ENCODE measurements around the gene SERPINI1.

The SERPINI1 gene

DNA sequence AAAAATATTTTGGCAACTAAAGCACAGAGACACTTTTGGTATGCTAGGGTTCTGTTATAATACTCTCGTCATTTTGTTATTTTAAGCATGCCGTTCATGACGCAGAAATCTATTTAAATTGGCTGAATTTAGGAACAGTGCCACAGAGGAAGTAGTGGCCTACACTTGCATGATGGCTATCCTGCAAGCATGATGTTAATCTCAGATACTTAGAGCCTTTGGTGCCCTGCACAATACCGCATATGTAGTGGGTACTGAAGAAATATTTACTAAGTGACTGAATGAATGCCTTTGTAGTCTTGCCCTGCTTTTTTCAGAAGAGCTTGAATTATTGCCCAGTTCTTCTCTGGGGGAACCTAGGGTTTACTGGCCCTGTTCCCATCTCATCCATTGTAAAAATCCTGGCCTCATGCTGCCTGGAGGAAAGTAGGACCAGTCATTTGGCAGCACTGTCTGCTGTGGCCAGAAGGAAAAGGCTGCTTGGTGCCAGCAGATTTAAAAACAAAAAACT, 79.0 kb downstream of the SERPINI1 start:
- no peak for TF ChIP-seq EZH2phosphoT487 (IDR thresholded peaks at IDR 0.05; ENCODE audit: borderline replicate concordance)
- TF ChIP-seq, protein P1, sequence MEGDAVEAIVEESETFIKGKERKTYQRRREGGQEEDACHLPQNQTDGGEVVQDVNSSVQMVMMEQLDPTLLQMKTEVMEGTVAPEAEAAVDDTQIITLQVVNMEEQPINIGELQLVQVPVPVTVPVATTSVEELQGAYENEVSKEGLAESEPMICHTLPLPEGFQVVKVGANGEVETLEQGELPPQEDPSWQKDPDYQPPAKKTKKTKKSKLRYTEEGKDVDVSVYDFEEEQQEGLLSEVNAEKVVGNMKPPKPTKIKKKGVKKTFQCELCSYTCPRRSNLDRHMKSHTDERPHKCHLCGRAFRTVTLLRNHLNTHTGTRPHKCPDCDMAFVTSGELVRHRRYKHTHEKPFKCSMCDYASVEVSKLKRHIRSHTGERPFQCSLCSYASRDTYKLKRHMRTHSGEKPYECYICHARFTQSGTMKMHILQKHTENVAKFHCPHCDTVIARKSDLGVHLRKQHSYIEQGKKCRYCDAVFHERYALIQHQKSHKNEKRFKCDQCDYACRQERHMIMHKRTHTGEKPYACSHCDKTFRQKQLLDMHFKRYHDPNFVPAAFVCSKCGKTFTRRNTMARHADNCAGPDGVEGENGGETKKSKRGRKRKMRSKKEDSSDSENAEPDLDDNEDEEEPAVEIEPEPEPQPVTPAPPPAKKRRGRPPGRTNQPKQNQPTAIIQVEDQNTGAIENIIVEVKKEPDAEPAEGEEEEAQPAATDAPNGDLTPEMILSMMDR (conservative IDR thresholded peaks at IDR 0.05; ENCODE audit: low read length): no peak
- no peak overlapping the region for H2AFZ ChIP-seq (ENCODE audit: low read length)
- H3K9me3 ChIP-seq (ENCODE audit: insufficient read depth, low read depth, low read length): no peaks in the 10 kb centered on the region
- H3K36me3 ChIP-seq (ENCODE audit: insufficient read depth, low read length): no peaks in the 10 kb centered on the region
- no peak overlapping the region for H3K4me3 ChIP-seq (ENCODE audit: low read length, poor library complexity, severe bottlenecking)
- no peaks in the 10 kb centered on the region for H4K20me1 ChIP-seq (ENCODE audit: insufficient read depth, low read length, poor library complexity, severe bottlenecking)
- no peaks in the 10 kb centered on the region for H3K27me3 ChIP-seq (ENCODE audit: insufficient read depth, low read length, poor library complexity, severe bottlenecking)
- H3K4me2 ChIP-seq (ENCODE audit: low read depth, low read length, poor library complexity, severe bottlenecking): no peak overlapping the region
- no peaks in the 10 kb centered on the region for H3K9me2 ChIP-seq (replicated peaks; ENCODE audit: low read depth, low read length)
- no peaks in the 10 kb centered on the region for H3K79me2 ChIP-seq (ENCODE audit: insufficient read depth, low read length)
- no peaks in the 10 kb centered on the region for H3F3A ChIP-seq (ENCODE audit: low read depth)
- no peaks in the 10 kb centered on the region for H3K4me1 ChIP-seq (ENCODE audit: insufficient read depth, low read length, poor library complexity, severe bottlenecking)
- H3K9ac ChIP-seq (ENCODE audit: low read depth, low read length, poor library complexity, severe bottlenecking): no peak overlapping the region

DNA sequence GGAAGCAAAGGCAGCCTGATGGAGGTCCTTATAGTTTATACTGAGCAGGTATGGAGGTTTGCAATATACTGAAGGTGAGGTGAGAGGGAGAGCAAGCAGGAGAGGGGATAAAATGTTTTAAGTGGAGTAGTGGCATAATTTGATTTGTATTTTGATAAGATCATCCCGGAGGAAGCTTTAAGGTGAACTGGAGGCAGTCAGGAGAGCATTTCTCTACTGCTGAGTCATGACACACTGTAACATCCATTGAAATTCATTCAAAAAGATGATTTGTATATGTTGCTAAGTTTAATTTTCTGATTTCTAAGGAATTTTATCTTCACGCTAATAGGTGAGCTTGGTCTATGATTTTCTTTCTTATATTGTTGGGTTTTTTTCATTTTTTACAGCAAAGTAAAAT, 81.4 kb downstream of the SERPINI1 start:
- no peaks in the 10 kb centered on the region for H3K79me2 ChIP-seq (ENCODE audit: insufficient read depth, low read length)
- TF ChIP-seq, protein P1 (conservative IDR thresholded peaks at IDR 0.05; ENCODE audit: low read length): no peak
- no peak for TF ChIP-seq EZH2phosphoT487 (IDR thresholded peaks at IDR 0.05; ENCODE audit: borderline replicate concordance)
- H3K4me3 ChIP-seq (ENCODE audit: low read length, poor library complexity, severe bottlenecking): no peak overlapping the region
- H2AFZ ChIP-seq (ENCODE audit: low read length): no peak overlapping the region
- H3K4me1 ChIP-seq (ENCODE audit: insufficient read depth, low read length, poor library complexity, severe bottlenecking): no peaks in the 10 kb centered on the region
- H3K4me2 ChIP-seq (ENCODE audit: low read depth, low read length, poor library complexity, severe bottlenecking): no peak overlapping the region
- H3K27me3 ChIP-seq (ENCODE audit: insufficient read depth, low read length, poor library complexity, severe bottlenecking): no peaks in the 10 kb centered on the region
- H3F3A ChIP-seq (ENCODE audit: low read depth): no peaks in the 10 kb centered on the region
- no peaks in the 10 kb centered on the region for H3K36me3 ChIP-seq (ENCODE audit: insufficient read depth, low read length)
- H3K9me2 ChIP-seq (replicated peaks; ENCODE audit: low read depth, low read length): no peaks in the 10 kb centered on the region
- H3K9ac ChIP-seq (ENCODE audit: low read depth, low read length, poor library complexity, severe bottlenecking): no peak overlapping the region
- H4K20me1 ChIP-seq (ENCODE audit: insufficient read depth, low read length, poor library complexity, severe bottlenecking): no peaks in the 10 kb centered on the region
- H3K9me3 ChIP-seq (ENCODE audit: insufficient read depth, low read depth, low read length): no peaks in the 10 kb centered on the region

DNA sequence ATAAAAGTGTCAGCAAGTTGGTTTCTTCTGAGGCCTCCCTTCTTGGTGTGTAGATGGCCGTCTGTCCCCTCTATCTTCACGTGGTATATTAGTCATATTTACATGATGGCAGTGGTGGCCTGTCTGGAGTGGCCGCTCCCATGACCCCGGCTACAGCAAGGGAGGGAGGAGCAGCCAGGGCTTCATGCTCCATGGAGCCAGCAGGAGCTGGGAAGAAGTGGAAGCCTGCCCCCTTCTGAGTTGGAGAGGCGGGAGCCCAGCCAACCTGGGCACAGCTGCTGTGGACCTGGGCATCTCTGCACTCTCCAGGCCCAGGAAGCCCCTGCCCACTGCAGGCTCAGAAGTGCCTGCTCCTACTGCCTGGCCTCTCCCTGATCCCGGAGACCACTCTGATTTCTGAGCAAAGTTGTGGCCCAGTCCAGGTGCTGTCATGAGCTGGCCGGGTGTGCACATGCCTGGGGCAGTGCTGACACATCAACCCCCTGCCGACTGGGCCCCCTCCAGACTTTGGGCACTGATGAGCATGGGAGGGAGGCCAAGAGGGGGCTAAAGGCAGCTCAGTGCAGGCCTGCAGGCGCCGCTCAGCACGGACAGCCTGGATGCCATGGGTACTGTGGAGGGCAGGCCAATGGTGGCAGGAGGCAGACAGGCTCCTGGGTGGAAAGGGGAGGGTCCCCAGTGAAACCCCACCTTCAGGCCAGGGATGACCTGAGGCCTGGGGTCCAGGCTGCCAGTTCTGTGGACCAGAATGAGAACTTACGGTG, 84.8 kb downstream of the SERPINI1 start:
- no peaks in the 10 kb centered on the region for H3K4me1 ChIP-seq (ENCODE audit: insufficient read depth, low read length, poor library complexity, severe bottlenecking)
- no peaks in the 10 kb centered on the region for H3K27me3 ChIP-seq (ENCODE audit: insufficient read depth, low read length, poor library complexity, severe bottlenecking)
- H2AFZ ChIP-seq (ENCODE audit: low read length): no peak overlapping the region
- H3K9me2 ChIP-seq (replicated peaks; ENCODE audit: low read depth, low read length): no peaks in the 10 kb centered on the region
- no peak overlapping the region for H3K4me2 ChIP-seq (ENCODE audit: low read depth, low read length, poor library complexity, severe bottlenecking)
- no peaks in the 10 kb centered on the region for H4K20me1 ChIP-seq (ENCODE audit: insufficient read depth, low read length, poor library complexity, severe bottlenecking)
- H3K9ac ChIP-seq (ENCODE audit: low read depth, low read length, poor library complexity, severe bottlenecking): no peak overlapping the region
- H3K79me2 ChIP-seq (ENCODE audit: insufficient read depth, low read length): no peaks in the 10 kb centered on the region
- no peaks in the 10 kb centered on the region for H3F3A ChIP-seq (ENCODE audit: low read depth)
- no peaks in the 10 kb centered on the region for H3K36me3 ChIP-seq (ENCODE audit: insufficient read depth, low read length)
- no peaks in the 10 kb centered on the region for H3K9me3 ChIP-seq (ENCODE audit: insufficient read depth, low read depth, low read length)
- TF ChIP-seq, protein P1 (conservative IDR thresholded peaks at IDR 0.05; ENCODE audit: low read length): no peak
- no peak for TF ChIP-seq EZH2phosphoT487 (IDR thresholded peaks at IDR 0.05; ENCODE audit: borderline replicate concordance)
- H3K4me3 ChIP-seq (ENCODE audit: low read length, poor library complexity, severe bottlenecking): no peak overlapping the region
